ENCODE measurements around the gene KCNA3. TPM values are rescaled to one million over a fixed set of nuclear protein-coding genes. Genes with fewer than 3 reads are reported as not detected.

Gene KCNA3
- total and polyA plus RNA-seq, 9 of the 15 experiments (the other 6 are each of a cell fraction or from before 2014, with no cell fraction given): not detected

DNA sequence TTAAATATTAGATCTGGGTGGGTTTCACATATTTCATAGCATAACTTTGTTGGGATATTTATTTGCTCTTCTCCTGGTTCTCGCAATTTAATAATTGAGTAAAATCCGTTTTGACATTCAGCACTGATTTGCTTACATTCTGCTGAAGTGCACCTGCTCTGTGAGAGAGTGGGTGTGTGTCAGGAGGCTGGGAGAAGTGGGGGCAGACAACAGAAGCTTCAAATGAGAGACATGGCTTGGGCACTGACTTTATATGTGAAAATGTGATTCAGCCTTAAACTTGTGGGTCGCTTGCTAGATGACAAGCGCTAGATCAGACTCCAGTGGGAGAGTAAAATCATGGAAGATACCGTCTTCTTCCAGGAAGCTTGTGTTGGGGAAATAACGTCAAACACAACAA lies 36.2 kb downstream of the KCNA3 start:
- no TSS peak for BruUV-seq (replicated peaks)
- Histone ChIP-seq H3K9ac (ENCODE audit: insufficient read depth in 1 of 2, low read depth in 2 of 2, low read length in 2 of 2) (no peak overlapping the region), H3K9me3 (replicated peaks; ENCODE audit: control insufficient read depth, insufficient read depth, low read depth, low read length) (no peaks in the 10 kb centered on the region), H3K36me3 (ENCODE audit: control insufficient read depth, insufficient read depth, low read length) (no peaks in the 10 kb centered on the region), H3K4me2 (ENCODE audit: insufficient read depth, low read length) (no peak overlapping the region), H3K79me2 (ENCODE audit: control insufficient read depth, insufficient read depth, low read length) (no peaks in the 10 kb centered on the region), H3K4me3 (no peak overlapping the region), H3K9me1 (ENCODE audit: control insufficient read depth, insufficient read depth, low read length) (no peaks in the 10 kb centered on the region), H3K27ac (ENCODE audit: extremely low read depth, low read depth, low read length) (no peak overlapping the region), H4K20me1 (replicated peaks; ENCODE audit: control insufficient read depth, insufficient read depth, low read length) (no peaks in the 10 kb centered on the region), H3K27me3 (ENCODE audit: control insufficient read depth in 2 of 2, insufficient read depth in 2 of 2, low read length in 2 of 2) (peaks cover 3 to 11% of the 10 kb centered on the region in 2 experiments), H2AFZ (ENCODE audit: low read depth, low read length) (no peak overlapping the region), H3K4me1 (replicated peaks in 1 of 2; ENCODE audit: control insufficient read depth in 2 of 2, insufficient read depth in 2 of 2, low read length in 2 of 2) (no peaks in the 10 kb centered on the region)
- in situ Hi-C loops (cut with MboI) (loop anchor here (5.0 kb wide), 1 partner anchor 369 kb away; no protein-coding TSS in a partner anchor), intact Hi-C loops (cut with micrococcal nuclease) (no loop called here)
- ChIA-PET CTCF (ENCODE audit: low intra/inter-chr PET ratio) (no interaction called here), POLR2A (no interaction called here)
- no peak for ATAC-seq
- no peak for TF ChIP-seq FIP1L1 (IDR thresholded peaks at IDR 0.05; ENCODE audit: low read depth, low read length, poor library complexity, severe bottlenecking)
- TF ChIP-seq, protein P1, sequence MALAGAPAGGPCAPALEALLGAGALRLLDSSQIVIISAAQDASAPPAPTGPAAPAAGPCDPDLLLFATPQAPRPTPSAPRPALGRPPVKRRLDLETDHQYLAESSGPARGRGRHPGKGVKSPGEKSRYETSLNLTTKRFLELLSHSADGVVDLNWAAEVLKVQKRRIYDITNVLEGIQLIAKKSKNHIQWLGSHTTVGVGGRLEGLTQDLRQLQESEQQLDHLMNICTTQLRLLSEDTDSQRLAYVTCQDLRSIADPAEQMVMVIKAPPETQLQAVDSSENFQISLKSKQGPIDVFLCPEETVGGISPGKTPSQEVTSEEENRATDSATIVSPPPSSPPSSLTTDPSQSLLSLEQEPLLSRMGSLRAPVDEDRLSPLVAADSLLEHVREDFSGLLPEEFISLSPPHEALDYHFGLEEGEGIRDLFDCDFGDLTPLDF (CRISPR knock-in tag; IDR thresholded peaks at IDR 0.05): no peak
- TF ChIP-seq, protein P2, sequence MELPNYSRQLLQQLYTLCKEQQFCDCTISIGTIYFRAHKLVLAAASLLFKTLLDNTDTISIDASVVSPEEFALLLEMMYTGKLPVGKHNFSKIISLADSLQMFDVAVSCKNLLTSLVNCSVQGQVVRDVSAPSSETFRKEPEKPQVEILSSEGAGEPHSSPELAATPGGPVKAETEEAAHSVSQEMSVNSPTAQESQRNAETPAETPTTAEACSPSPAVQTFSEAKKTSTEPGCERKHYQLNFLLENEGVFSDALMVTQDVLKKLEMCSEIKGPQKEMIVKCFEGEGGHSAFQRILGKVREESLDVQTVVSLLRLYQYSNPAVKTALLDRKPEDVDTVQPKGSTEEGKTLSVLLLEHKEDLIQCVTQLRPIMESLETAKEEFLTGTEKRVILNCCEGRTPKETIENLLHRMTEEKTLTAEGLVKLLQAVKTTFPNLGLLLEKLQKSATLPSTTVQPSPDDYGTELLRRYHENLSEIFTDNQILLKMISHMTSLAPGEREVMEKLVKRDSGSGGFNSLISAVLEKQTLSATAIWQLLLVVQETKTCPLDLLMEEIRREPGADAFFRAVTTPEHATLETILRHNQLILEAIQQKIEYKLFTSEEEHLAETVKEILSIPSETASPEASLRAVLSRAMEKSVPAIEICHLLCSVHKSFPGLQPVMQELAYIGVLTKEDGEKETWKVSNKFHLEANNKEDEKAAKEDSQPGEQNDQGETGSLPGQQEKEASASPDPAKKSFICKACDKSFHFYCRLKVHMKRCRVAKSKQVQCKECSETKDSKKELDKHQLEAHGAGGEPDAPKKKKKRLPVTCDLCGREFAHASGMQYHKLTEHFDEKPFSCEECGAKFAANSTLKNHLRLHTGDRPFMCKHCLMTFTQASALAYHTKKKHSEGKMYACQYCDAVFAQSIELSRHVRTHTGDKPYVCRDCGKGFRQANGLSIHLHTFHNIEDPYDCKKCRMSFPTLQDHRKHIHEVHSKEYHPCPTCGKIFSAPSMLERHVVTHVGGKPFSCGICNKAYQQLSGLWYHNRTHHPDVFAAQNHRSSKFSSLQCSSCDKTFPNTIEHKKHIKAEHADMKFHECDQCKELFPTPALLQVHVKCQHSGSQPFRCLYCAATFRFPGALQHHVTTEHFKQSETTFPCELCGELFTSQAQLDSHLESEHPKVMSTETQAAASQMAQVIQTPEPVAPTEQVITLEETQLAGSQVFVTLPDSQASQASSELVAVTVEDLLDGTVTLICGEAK (IDR thresholded peaks at IDR 0.05): no peak
- TF ChIP-seq, protein P2 (CRISPR knock-in tag; IDR thresholded peaks at IDR 0.05): no peak
- FAIRE-seq: no peak
- WGBS (ENCODE audit: insufficient coverage, low coverage, missing lambda C conversion rate): under 1% methylated on average over 6 of the region's 6 CpGs
- no peak for DNase-seq (ENCODE audit: extremely low read depth in 1 of 4, low spot score in 3 of 4)
